ENCODE data around the gene ZNF853. TPM values are rescaled to one million over a fixed set of nuclear protein-coding genes. Genes with fewer than 3 reads are reported as not detected.
A peak's percentile ranks its signal among the peaks of the same experiment; 100 is the strongest.
"Not testable (repeated sequence)": the region's sequence is repeated elsewhere in the genome, so short reads cannot be mapped to it uniquely, and the experiment has no call there.

ZNF853 gene
- total RNA-seq, 2 donors from 2014 or later: 3.2 to 4.0 TPM

DNA sequence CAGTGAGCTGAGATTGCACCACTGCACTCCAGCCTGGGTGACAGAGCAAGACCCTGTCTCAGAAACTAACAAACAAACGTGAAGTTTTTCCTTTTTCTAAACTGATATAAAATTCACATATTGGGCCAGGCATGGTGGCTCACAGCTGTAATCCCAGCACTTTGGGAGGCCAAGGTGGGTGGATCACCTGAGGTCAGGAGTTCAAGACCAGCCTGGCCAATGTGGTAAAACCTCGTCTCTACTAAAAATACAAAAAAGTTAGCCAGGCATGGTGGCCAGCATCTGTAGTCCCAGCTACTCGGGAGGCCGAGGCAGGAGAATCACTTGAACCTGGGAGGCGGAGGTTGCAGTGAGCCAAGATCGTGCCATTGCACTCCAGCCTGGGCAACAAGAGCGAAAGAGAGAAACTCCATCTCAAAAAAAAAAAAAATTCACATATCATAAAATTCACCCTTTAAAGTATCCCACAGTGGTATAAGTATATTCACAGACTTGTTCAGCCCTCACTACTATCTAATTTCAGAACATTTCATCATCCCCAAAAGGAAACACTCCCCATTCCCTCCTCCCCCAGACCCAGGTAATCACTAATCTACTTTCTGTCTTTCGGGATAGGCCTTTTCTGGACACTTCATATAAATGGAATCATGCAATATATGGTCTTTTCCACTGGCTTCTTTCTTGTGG is 29.5 kb upstream of the ZNF853 start:
- DNase-seq; ATAC-seq (replicated peaks in 1 of 2); H3K27me3 Mint-ChIP-seq (ENCODE audit: low read depth); H3K4me3 Mint-ChIP-seq; H3K9me3 Mint-ChIP-seq; H3K27ac Mint-ChIP-seq: not testable (repeated sequence)
- H3K36me3 Mint-ChIP-seq (ENCODE audit: insufficient read depth in 2 of 2): peaks cover 0 to 41% of the 10 kb centered on the region in 2 donors
- peaks cover 13% of the 10 kb centered on the region for H3K4me1 Mint-ChIP-seq (ENCODE audit: low read depth)

DNA sequence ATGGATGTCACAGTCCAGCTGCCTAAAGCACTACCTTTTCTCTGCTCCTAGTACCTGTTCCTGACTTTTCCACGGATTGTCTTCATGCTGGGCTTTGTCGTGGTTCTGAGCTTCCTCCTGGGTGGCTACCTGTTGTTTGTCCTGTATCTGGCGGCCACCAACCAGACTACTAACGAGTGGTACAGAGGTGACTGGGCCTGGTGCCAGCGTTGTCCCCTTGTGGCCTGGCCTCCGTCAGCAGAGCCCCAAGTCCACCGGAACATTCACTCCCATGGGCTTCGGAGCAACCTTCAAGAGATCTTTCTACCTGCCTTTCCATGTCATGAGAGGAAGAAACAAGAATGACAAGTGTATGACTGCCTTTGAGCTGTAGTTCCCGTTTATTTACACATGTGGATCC is 26.8 kb upstream of the ZNF853 start:
- Mint-ChIP-seq H3K4me1 (ENCODE audit: low read depth) (peaks cover 14% of the 10 kb centered on the region), H3K27ac (no peak overlapping the region), H3K9me3 (no peaks in the 10 kb centered on the region), H3K27me3 (ENCODE audit: low read depth) (no peaks in the 10 kb centered on the region), H3K4me3 (no peak overlapping the region), H3K36me3 (ENCODE audit: insufficient read depth in 2 of 2) (peaks cover 0 to 38% of the 10 kb centered on the region in 2 donors)
- no peak for ATAC-seq (replicated peaks in 1 of 2)
- no peak for DNase-seq

DNA sequence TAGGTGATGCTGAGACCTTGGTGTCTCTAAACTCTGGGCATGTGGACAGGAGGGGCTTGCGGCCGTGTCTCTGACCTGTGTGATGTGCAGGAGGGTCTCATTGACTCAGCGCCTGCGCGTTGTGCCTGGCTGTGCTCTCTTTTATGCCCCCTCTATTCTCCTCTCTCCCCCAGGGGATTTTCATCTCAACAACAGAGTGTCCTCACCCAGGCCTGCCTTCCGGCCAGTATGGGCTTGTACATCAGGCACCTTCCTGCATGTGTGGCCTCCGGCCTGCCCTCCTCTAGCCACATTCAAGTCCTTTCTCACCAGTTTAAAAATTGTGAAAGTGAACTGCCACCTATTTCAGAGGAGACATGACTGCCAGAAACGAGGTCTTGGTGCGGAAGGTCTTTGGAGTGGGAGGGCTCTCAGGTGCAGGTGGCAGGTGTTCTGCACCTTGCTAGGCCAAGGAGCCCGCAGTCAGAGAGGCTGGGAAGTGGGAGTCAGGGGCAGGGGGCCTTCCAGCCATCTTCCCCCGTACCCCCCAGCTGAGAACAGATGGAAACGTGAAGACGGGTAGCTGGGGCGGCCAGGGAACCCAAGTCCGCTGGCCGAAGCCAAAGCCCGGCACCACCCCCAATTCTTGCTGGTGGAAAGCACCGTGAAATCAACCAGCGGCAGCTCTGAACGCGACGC is 26.1 kb upstream of the ZNF853 start:
- no peaks in the 10 kb centered on the region for H3K9me3 Mint-ChIP-seq
- peak overlapping the region; percentile 79 for H3K27ac Mint-ChIP-seq
- H3K4me3 Mint-ChIP-seq: peak overlapping the region; percentile 76
- ATAC-seq (replicated peaks in 1 of 2) (no peak), DNase-seq (no peak)
- H3K36me3 Mint-ChIP-seq (ENCODE audit: insufficient read depth in 2 of 2): peaks cover 0 to 38% of the 10 kb centered on the region in 2 donors
- no peaks in the 10 kb centered on the region for H3K27me3 Mint-ChIP-seq (ENCODE audit: low read depth)
- peaks cover 14% of the 10 kb centered on the region for H3K4me1 Mint-ChIP-seq (ENCODE audit: low read depth)

DNA sequence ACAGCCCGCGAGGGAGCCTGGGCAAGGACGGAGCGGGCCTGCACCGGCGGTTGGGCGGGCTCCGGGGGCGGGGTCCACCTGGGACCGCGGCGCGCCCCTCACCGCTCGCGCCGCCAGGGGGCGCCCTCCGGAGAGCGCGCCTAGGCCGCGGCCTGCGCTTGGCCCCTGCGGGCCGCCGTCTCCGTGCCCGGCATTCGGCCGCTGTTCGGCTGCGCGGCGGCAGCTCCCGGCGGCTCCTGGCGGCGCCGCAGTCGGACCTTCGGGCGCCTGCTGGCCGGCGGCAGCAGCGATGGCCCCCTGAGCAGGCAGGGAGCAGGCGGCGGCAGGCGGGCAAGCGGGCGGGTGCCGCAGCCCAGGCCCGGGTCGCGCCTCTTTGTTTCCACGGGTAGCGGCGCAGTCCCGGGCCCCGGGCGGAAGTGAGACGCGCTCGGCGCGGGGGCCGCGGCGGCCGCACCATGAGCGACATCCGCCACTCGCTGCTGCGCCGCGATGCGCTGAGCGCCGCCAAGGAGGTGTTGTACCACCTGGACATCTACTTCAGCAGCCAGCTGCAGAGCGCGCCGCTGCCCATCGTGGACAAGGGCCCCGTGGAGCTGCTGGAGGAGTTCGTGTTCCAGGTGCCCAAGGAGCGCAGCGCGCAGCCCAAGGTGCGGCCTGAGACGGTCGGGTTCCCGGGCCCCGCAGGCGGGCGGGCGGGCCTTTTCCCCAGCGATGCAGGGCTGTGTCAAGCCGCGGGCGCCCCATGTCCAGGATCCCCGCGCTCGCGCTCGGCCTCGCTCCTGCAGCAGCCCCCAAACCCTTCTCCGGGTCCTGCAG is 25.4 kb upstream of the ZNF853 start, which contains the start of gene INTS15:
TSS of gene INTS15 (plus strand) at position 193 of the 816 bp plus-strand sequence. CDS start at position 456, 263 bp downstream.
- H3K27ac Mint-ChIP-seq: peak within 1 kb of the TSS; percentile 97
- no peaks in the 10 kb centered on the region for H3K9me3 Mint-ChIP-seq
- peak; percentile 92 for ATAC-seq (replicated peaks in 1 of 2)
- peak; percentile 84 to 92 for DNase-seq
- peaks cover 0 to 35% of the 10 kb centered on the region in 2 donors for H3K36me3 Mint-ChIP-seq (ENCODE audit: insufficient read depth in 2 of 2)
- peaks cover 14% of the 10 kb centered on the region for H3K4me1 Mint-ChIP-seq (ENCODE audit: low read depth)
- H3K27me3 Mint-ChIP-seq (ENCODE audit: low read depth): no peaks in the 10 kb centered on the region
- peak within 1 kb of the TSS; percentile 88 to 98 for H3K4me3 Mint-ChIP-seq

DNA sequence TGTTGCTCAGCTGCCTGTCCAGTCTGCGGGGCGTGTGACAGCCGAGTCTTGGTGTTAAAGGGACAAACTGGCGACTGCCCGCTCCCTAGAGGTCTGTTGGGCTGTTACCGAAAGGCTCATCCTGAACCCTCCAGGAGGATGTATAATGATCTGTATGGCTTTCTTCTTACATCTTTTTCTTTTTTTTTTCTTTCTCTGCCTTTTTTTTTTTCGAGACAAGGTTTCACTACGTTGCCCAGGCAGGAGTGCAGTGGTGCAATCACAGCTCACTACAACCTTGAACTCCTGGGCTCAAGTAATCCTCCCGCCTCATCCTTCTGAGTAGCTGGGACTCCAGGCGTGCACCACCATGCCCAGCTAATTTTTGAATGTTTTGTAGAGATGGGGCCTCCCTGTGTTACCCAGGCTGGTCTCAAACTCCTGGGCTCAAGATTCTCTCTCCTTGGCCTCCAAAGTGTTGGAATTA is 24.7 kb upstream of the ZNF853 start:
- DNase-seq (no peak), ATAC-seq (replicated peaks in 1 of 2) (no peak)
- Mint-ChIP-seq H3K9me3 (no peaks in the 10 kb centered on the region), H3K27me3 (ENCODE audit: low read depth) (no peaks in the 10 kb centered on the region), H3K4me3 (peak overlapping the region; percentile 88 to 98), H3K4me1 (ENCODE audit: low read depth) (peaks cover 14% of the 10 kb centered on the region), H3K27ac (peak overlapping the region; percentile 97), H3K36me3 (ENCODE audit: insufficient read depth in 2 of 2) (peaks cover 0 to 33% of the 10 kb centered on the region in 2 donors)

DNA sequence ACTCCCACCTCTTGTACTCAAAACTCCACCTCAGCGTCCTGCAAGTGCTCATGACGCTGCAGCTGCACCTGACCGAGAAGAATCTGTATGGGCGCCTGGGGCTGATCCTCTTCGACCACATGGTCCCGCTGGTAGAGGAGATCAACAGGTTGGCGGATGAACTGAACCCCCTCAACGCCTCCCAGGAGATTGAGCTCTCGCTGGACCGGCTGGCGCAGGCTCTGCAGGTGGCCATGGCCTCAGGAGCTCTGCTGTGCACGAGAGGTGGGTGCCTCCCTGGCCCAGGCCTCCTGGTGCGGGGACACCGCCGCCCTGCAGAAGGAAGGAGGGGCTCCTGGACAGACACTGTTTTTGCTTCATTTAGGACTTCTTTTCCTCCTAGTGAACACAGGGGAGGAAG is 15.3 kb upstream of the ZNF853 start:
- no peaks in the 10 kb centered on the region for H3K9me3 Mint-ChIP-seq
- ATAC-seq (replicated peaks in 1 of 2): no peak
- peaks cover 1 to 6% of the 10 kb centered on the region in 2 donors for H3K36me3 Mint-ChIP-seq (ENCODE audit: insufficient read depth in 2 of 2)
- DNase-seq: no peak
- no peaks in the 10 kb centered on the region for H3K4me1 Mint-ChIP-seq (ENCODE audit: low read depth)
- no peaks in the 10 kb centered on the region for H3K27me3 Mint-ChIP-seq (ENCODE audit: low read depth)
- H3K4me3 Mint-ChIP-seq: no peak overlapping the region
- no peak overlapping the region for H3K27ac Mint-ChIP-seq

DNA sequence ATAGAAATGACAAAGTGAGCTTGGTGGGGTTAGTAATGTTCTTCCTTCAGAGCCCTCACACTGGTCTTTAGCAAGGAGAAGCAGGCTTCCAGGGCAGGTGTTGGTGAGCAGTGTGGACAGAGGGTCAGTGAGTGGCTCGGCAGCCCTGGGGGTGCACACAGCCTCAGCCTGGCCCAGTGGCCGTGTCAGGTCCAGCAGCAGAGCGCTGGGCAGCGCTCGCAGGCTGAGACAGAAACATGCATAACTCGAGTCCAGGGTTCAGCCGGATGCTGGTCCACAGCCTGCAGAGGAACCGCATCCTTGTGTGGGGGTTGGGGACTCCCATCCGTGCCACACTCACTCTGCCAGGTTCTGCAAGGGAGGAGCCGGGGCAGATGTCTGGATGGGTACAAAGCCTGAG is 11.0 kb upstream of the ZNF853 start:
- H3K4me3 Mint-ChIP-seq: no peak overlapping the region
- H3K27me3 Mint-ChIP-seq (ENCODE audit: low read depth): no peaks in the 10 kb centered on the region
- no peaks in the 10 kb centered on the region for H3K9me3 Mint-ChIP-seq
- no peaks in the 10 kb centered on the region for H3K4me1 Mint-ChIP-seq (ENCODE audit: low read depth)
- H3K27ac Mint-ChIP-seq: no peak overlapping the region
- no peak for DNase-seq
- ATAC-seq (replicated peaks in 1 of 2): no peak
- peaks cover 0 to 2% of the 10 kb centered on the region in 2 donors for H3K36me3 Mint-ChIP-seq (ENCODE audit: insufficient read depth in 2 of 2)

DNA sequence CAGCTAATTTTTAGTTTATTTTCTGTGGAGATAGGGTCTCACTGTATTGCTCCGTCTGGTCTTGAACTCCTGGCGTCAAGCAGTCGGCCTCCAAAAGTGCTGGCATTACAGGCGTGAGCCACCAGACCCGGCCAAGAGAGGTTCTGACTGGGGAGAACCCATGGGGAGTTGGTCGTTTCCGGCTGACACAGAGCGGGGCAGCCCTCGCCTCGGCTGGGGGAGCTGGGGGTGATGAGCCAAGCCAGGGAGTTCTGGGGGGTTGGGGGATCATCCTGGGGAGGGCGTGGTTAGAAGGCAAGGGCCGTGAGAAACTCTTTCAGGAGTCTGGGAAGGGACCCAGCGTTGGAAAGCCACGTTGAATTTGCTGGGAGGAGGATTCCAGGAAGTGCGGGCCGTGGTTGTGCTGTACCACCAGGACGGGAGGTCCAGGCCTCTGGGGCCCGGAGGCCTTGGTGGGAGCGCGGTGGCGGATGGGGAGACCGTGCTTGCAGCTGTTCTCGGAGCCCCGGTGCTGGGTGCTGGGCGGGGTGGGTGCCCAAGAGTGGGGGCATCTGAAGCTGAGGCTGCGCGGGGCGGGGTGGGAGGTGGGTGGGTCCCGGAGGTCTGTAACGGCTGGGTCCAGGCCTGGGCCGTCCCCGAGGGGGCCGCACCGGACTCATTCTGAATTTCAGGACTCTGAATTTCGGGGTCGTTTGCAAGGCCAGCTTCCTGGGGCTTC is 8.4 kb upstream of the ZNF853 start:
- no peaks in the 10 kb centered on the region for H3K9me3 Mint-ChIP-seq
- H3K27me3 Mint-ChIP-seq (ENCODE audit: low read depth): no peaks in the 10 kb centered on the region
- peaks cover 0 to 2% of the 10 kb centered on the region in 2 donors for H3K36me3 Mint-ChIP-seq (ENCODE audit: insufficient read depth in 2 of 2)
- no peak overlapping the region for H3K27ac Mint-ChIP-seq
- ATAC-seq (replicated peaks in 1 of 2) (no peak), DNase-seq (no peak)
- H3K4me1 Mint-ChIP-seq (ENCODE audit: low read depth): no peaks in the 10 kb centered on the region
- no peak overlapping the region for H3K4me3 Mint-ChIP-seq

DNA sequence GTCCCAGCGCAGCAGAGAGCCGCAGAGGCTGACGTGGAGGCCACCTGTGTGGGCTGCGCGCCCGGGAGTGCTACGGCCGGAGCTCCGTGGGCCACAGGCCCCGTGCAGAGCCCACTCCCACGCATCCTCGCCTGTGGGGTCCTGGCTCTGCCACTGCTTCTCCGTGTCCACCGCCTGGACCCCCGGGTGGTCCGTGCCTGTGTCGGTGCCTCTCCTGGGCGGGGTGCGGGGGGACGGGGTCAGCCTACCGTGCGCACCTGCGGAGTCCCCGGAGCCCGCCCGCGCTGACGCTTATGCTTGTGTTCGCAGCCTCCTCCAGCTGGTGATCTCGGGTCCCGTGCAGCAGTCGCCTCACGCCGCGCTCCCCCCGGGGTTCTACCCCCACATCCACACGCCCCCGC is 7.8 kb upstream of the ZNF853 start:
- no peak for ATAC-seq (replicated peaks in 1 of 2)
- Mint-ChIP-seq H3K4me3 (no peak overlapping the region), H3K27me3 (ENCODE audit: low read depth) (no peaks in the 10 kb centered on the region), H3K4me1 (ENCODE audit: low read depth) (no peaks in the 10 kb centered on the region), H3K27ac (no peak overlapping the region), H3K36me3 (ENCODE audit: insufficient read depth in 2 of 2) (peaks cover 0 to 2% of the 10 kb centered on the region in 2 donors), H3K9me3 (no peaks in the 10 kb centered on the region)
- DNase-seq: no peak

DNA sequence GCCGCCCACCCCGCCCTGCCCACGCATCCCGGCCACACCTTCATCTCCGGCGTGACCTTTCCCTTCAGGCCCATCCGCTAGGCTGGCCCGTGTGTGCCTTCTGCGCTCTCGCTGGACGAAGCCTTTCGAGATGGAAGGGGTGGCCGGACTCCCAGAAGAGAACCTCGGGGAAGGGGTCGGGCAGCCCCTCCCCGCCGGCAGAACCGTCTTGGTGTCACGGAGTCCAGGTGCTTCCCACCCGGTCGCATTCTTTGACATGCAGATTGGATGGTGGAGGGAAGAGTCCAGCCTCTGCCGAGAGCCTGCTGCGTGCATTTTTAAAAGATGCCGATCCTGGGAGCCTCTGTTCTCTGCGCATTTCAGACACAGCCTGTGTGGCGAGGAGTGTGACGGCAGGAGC is 7.3 kb upstream of the ZNF853 start:
- Mint-ChIP-seq H3K4me3 (no peak overlapping the region), H3K36me3 (ENCODE audit: insufficient read depth in 2 of 2) (peaks cover 0 to 2% of the 10 kb centered on the region in 2 donors), H3K27ac (no peak overlapping the region), H3K27me3 (ENCODE audit: low read depth) (no peaks in the 10 kb centered on the region), H3K9me3 (no peaks in the 10 kb centered on the region), H3K4me1 (ENCODE audit: low read depth) (no peaks in the 10 kb centered on the region)
- ATAC-seq (replicated peaks in 1 of 2) (no peak), DNase-seq (no peak)

DNA sequence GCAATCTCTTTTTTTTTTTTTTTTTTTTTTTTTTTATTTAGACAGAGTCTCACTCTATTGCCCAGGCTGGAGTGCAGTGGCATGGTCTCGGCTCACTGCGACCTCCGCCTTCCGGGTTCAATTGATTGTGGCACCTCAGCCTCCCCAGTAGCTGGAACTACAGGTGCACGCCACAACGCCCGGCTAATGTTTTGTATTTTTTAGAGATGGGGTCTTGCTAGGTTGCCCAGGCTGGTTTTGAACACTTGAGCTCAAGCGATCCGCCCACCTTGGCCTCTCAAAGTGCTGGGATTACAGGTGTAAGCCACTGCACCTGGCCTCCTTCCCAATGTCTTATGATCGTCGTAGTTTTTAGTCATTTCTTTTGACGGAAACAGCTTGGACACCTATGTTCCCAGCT is 6.6 kb upstream of the ZNF853 start:
- H3K27me3 Mint-ChIP-seq (ENCODE audit: low read depth): no peaks in the 10 kb centered on the region
- H3K4me3 Mint-ChIP-seq: no peak overlapping the region
- no peaks in the 10 kb centered on the region for H3K4me1 Mint-ChIP-seq (ENCODE audit: low read depth)
- H3K9me3 Mint-ChIP-seq: no peaks in the 10 kb centered on the region
- no peak for ATAC-seq (replicated peaks in 1 of 2)
- DNase-seq: no peak
- H3K36me3 Mint-ChIP-seq (ENCODE audit: insufficient read depth in 2 of 2): peaks cover 0 to 2% of the 10 kb centered on the region in 2 donors
- no peak overlapping the region for H3K27ac Mint-ChIP-seq

DNA sequence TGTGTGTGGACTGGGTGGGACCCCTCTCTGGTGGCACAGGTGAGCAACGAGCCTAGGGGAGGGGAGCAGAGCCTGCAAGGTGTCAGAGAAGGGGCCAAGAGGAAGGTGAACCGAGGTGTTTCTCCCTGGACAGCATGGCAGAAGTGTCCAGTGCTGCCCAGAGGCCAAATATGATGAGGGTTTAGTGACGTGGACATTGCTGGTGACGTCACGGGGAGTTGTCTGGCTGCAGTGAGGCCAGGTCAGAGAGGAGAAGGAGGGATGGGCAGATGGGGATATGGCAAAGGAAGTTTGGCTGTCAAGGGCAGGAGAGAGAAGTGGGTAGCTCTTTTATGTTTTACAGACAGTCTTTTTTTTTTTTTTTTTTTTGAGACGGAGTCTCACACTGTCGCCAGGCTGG is 2.6 kb upstream of the ZNF853 start:
- ATAC-seq (replicated peaks in 1 of 2): no peak
- no peak for DNase-seq
- H3K36me3 Mint-ChIP-seq (ENCODE audit: insufficient read depth in 2 of 2): no peaks in the 10 kb centered on the region
- no peaks in the 10 kb centered on the region for H3K4me1 Mint-ChIP-seq (ENCODE audit: low read depth)
- H3K9me3 Mint-ChIP-seq: no peaks in the 10 kb centered on the region
- no peak overlapping the region for H3K27ac Mint-ChIP-seq
- no peak overlapping the region for H3K4me3 Mint-ChIP-seq
- H3K27me3 Mint-ChIP-seq (ENCODE audit: low read depth): peaks cover 6% of the 10 kb centered on the region

Measured in activated T-cell treated with anti-CD3 and anti-CD28 coated beads, Interleukin-2, amount 50 U/mL, for 72 hours (primary cell).